Colon (tissue), 2 donors: ENCODE results near the gene GPR84.

Experiments
- FAIRE-seq: peaks from 2 replicates; lab custom pipeline; 2012; peaks lifted over from hg19 to GRCh38; lab: Jason Lieb, UNC
- donor health status: control.
- donor health status: control.

Gene GPR84

DNA sequence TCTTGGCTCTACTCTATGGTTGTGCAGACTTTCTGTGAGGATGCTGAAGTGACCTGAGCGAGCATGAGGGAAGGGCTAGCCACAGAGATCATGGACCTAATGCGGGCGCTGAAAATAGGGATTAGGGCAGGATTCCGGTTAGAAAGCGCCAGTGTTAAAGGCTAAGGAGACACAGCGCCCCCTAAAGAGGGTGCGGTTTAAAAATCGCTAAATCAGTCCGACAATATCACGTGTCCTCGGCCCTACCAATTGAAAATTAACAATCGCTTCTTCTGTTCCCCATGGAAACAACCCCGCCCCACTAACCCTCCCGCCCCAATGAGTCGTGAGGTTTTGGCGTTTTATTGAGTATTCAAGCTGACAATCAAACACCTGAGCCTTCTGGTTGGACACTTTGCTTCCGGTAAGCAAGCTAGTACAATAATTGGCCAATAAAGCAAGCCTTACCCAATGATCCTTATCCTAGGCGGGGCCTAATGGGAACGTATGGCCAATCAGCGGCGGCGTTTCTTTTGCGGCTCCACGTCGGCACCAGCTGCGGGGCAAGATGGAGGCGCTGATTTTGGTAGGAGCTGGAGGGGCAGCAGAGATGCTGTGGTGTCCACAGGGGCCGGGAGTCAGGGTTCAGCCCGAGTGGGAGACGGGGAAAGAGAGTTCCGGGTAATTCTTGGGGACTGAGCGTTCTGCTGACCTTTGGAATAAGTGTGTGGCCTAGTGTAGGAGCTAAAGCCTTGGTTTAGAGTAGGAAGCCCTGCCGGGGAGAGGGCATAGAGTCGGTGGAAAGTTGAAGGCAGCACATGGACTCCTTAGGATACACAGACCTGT lies 39.5 kb downstream of the GPR84 start, which contains the start of gene COPZ1:
TSS of gene COPZ1 (plus strand) at position 515 of the 825 bp plus-strand sequence. CDS start at position 548, 33 bp downstream.
- FAIRE-seq, result no peak

DNA sequence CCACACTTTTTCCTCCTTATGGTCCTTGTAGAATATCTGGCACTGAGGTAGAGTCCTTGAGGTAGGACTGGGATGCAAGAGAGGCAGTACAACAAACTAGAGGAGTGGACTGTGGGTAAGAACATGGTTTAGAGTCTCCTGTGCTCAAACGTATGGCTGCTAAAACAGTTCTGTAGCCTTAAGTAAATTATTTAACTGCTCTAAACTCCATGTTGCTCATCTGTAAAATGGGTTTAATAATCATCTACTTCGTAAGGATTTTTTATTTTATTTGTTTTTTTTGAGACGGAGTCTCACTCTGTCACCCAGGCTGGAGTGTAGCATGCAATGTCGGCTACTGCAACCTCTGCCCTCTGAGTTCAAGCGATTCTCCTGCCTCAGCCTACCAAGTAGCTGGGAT lies 42.9 kb downstream of the GPR84 start:
- no peak for FAIRE-seq
